Measurements from ENCODE around the gene ELAC1.
"Not testable (repeated sequence)": the region's sequence is repeated elsewhere in the genome, so short reads cannot be mapped to it uniquely, and the experiment has no call there.

The ELAC1 gene

DNA sequence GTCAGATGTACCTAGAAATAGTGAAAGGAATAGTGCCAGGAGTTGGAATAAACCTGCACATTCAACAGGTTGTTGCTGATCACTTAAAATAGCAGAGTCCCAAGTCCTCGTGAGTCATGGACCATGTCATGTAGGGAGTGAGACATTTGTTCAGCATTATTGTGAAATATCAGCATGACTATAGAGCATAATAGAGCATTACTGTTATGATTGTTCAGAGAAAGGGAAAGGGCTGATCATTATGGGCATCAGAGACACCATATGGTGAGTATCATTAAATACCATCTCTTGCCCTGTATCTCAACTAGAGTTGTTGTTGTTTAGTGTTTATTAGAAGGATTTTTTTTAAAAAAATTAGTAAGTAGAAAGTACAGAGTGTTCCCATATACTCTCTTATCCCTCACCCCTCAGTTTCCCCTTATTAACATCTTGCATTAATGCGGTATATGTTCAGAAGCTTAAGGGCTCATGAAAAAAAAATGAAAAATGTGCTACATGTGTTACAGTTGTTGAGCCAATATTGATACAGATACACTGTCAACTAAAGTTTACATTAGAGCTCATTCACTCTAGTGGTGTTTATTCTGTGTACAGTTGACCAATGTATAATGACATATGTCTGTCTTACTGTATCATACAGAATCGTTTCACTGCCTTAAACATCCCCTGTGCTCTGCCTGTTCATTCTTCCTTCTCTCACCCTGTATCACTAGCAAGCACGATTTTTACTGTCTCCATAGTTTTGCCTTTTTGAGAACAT is 5.7 kb downstream of the ELAC1 start:
- no peak for DNase-seq

DNA sequence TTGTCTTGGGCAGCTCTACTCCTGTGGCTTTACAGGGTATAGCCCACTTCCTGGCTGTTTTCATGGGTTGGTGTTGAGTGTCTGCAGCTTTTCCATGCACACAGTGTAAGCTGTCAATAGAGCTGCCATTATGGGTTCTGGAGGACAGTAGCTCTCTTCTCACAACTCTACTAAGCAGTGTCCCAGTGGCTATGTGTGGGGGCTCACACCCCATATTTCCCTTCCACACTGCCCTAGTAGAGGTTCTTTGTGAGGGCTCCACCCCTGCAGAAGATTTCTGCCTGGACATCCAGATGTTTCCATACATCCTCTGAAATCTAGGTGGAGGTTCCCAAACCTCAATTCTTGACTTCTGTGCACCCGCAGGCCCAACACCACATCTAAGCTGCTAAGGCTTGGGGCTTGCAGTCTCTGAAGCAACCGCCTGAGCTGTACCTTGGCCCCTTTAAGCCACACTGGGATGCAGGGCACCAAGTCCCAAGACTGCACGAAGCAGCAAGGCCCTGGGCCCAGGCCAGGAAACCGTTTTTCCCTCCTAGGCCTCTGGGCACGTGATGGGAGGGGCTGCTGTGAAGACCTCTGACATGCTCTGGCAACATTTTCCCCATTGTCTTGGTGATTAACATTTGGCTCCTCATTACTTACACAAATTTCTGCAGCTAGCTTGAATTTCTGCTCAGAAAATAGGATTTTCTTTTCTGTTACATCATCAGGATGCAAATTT is 9.4 kb downstream of the ELAC1 start:
- DNase-seq: no peak

DNA sequence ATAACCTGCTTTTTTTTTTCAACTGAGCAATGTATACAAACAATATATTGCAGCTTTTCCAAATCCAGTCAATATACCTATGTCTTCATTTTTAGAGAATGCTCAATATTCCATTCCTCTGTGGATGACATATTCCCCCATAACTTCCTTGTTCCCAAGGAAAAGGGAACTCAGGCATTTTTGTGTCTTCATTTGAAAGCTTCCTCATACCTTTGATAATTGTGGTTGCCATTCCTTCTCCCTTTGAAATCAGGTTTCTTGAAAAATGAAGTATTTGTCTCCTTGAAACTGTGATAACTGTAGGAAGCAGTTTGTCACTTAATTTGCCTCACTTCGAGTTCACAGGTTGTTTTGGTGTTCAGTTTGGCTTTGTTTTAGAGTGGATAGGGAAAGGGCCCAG is 13.5 kb downstream of the ELAC1 start:
- DNase-seq: no peak

DNA sequence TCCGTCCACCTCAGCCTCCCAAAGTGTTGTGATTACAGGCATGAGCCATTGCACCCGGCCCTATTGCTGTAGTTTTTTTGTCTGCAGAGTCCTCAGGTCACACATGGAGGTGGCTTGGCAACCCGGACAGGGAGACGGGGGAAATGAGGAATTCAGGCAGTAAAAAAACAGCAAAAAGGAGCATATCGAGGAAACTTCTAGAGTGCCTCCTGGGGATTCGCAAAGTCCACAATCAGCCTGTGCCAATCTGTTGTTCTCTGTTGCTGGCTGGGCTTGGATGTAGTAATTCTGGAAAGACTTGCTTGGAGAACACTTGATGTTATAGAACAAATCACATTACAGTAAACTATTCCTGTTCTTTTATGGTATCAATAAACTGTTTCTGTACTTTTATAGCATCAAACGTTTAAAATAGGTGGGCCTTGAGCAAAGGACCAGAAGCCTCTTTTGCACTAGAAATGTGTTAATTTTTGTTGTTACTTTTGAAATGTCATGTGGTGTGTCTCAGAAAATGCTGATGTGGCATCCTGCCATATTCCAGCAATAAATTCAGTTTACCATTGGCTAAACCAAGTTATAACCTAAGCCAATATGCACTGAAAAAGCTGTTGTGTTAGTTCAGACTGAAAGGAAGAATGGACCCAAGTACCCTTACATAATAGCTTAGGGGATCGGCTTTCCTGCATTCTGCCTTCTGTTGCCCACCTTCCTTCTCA is 14.4 kb downstream of the ELAC1 start:
- DNase-seq: no peak

DNA sequence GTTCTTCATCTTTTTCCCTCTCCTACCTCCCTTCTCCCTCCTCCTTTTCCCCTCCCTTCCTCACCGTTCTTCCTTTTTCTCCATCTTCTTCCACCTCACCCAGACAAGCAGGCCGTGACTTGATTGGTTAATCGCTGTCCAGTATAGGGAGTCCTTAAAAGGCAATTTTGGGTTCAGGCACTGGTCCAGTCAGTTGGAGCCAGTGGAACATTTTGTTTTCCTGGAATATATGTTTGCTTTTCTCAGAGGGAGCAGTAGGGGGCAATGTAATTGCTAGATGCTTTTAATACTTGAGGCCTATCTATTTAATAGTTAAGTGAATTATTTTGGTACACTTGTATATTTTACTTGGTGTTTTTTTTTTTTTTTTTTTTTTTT is 15.0 kb downstream of the ELAC1 start:
- DNase-seq: no peak

DNA sequence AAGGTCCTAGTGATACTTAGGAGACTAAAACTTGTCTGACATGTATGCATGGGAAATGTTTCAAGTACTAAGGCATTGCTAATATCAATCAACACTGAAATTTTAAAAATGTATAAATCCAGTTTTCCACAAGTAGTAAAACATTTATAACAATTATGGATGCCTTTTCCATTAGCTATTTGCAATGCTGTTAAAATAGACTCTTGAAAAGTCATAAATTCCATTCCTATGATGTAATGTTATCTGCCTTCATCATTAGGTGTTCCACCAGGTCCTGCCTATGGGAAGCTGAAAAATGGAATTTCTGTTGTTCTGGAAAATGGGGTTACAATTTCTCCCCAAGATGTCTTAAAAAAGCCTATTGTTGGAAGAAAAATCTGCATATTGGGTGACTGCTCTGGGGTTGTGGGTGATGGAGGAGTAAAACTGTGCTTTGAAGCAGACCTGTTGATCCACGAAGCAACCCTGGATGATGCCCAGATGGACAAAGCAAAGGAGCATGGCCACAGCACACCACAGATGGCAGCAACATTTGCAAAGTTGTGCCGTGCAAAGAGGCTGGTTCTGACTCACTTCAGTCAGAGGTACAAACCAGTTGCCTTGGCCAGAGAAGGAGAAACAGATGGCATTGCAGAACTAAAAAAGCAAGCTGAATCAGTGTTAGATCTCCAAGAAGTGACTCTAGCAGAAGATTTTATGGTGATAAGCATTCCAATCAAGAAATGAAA is 18.7 kb downstream of the ELAC1 start:
- DNase-seq: no peak

DNA sequence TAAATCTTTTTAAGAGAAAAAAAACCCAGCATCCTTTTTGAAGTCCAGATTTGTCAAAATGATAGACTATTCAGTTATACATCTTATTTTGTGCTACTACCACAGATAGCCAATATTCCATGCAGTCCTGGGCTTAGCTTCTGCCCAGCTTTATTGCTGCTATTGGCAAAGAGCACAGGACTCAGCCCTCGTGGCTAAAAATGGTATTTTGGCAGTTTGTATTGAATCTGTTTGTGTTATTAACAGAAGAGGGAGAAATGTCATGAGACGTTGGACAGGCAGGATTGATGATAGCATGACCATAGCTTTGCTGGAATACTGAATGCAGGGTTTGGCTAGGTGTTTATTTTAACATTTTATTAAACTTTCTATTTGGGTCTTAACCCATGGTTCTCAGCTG is 19.4 kb downstream of the ELAC1 start:
- DNase-seq: no peak

DNA sequence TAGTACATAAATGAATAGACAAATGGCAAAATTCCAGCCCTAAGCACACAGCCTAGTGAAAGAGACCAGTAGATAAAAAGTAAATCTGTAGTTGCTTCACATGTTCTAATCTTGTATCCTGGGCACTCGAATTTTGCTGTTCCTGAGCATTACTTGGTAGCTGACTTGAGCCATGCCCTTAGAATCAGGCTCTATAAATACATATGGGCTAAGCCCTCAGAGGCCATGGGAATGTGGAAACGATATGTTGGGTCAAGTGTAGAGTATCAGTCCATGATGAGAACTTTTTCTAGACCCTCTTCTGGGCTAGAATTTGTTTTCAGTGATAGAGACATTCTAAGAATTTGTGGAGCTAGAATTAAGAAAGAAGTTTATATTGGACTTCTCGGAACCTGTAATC is 21.9 kb downstream of the ELAC1 start:
- DNase-seq: no peak

DNA sequence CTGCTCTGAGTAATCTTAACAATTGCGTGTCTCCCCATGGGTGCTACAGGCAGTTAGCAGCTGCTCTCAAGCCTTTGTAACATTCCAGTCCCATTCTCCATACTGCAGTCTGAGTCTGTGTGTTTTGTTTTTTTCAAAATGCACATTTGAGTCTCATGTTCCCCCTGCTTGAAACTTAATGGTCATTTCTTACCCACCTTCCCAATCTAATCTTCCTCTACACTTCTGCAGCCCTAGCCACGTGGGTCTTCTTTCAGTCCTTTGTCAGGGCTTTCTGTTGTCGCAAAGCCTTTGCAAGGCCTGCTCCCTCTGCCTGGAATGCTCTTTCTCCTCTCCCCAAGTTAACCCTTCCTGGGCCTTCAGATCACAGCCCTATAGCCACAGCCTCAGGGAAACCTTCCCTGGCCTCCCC is 24.5 kb downstream of the ELAC1 start:
- no peak for DNase-seq

DNA sequence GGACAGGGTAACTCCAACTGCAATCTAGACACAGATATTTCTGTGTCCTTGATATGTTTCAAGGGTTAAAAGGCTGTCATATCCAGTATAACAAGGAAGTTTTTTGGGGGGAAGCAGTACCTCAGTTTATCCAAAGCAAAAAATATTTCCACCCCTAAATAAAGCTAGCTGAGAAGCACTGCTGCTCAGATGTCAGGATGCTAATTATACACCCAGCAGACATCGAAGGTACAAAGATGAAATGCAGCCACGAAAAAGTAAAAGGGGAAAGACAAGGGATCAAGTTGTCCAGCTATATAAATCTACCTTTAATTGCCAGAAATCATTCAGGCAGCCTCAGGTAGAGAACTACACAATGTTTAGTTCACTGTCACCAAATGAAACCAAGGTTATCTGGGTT is 26.2 kb downstream of the ELAC1 start:
- no peak for DNase-seq

DNA sequence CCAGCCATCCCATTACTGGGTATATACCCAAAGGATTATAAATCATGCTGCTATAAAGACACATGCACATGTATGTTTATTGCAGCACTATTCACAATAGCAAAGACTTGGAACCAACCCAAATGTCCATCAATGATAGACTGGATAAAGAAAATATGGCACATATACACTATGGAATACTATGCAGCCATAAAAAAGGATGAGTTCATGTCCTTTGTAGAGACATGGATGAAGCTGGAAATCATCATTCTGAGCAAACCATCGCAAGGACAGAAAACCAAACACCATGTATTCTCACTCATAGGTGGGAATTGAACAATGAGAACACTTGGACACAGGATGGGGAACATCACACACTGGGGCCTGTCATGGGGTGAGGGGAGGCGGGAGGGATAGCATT is 35.3 kb downstream of the ELAC1 start:
- DNase-seq: not testable (repeated sequence)

DNA sequence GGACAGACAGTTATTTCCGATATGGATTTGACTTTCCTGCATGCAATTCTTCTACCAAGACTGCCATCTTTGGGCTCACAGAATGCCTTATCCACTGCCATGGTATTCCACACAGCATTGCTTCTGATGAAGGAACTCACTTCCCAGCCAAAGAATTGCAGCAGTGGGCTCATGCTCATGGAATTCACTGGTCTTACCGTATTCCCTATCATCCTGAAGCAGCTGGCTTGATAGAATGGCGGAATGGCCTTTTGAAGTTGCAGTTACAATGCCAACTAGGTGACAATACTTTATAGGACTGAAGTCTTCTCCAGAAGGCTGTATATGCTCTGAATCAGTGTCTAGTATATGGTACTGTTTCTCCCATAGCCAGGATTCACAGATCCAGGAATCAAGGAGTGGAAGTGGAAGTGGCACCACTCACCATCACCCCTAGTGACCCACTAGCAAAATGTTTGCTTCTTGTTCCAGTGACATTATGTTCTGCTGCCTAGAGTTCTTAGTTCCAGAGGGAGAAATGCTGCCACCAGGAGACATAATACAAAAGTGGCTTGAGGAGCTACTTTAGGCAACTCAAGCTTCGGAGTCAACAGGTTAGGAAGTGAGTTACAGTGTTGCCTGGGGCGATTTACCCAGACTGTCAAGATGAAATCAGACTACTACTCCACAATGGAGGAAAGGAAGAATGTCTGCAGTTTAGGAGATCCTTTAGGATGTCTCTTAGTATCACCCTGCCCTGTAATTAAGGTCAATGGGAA is 38.4 kb downstream of the ELAC1 start:
- DNase-seq: no peak

DNA sequence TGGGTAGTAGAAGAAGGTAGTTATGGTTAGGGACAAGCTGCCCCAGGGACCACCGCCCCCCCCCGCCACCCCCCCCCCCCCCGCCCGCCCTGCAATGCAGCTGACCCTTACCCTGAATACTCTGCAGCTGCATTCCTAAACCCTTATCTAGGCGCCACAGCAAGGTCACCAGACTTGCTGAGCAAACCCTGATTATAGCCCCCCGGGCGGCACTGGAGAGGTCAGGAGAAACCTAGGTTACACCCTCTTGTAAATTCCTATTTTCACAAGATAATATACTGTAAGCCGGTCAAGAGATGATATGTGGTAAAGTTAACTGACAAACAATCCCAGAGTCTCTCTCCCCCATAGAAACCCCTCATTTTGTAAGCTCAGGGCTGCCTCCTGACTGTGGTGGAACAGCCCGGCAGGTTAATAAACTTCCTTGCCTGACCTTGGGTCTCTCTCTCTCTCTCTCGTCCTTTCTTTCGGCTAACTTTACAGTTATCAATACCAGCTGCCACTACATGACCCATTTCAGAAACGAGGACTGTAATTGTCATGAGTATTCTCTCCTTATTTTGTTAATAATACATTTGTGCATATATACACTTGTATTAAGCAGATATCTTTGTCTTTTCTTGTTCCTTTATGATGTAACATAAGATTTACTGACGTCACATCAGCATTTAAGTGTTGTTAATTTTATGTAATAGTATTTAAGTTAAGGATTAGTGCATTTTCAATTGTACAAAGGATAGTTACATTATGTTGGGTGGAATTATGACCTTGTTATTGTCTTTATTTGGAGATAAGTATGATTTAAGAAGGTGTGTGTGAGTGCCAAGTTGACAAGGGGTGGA is 39.3 kb downstream of the ELAC1 start:
- no peak for DNase-seq

DNA sequence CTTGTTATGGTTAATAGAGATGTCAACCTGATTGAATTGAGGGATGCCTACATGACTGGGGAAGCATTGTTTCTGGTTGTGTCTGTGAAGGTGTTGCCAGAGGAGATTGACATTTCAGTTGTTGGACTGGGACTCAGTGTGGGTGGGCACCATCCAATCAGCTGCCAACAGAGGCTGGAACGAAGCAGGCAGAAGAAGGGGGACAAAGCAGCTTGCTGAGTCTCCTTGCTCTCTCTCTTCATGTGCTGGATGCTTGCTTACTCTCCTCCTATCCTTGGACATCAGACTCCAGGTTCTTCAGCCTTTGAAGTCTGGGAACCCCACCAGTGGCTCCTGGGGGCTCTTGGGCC is 39.9 kb downstream of the ELAC1 start:
- no peak for DNase-seq

DNA sequence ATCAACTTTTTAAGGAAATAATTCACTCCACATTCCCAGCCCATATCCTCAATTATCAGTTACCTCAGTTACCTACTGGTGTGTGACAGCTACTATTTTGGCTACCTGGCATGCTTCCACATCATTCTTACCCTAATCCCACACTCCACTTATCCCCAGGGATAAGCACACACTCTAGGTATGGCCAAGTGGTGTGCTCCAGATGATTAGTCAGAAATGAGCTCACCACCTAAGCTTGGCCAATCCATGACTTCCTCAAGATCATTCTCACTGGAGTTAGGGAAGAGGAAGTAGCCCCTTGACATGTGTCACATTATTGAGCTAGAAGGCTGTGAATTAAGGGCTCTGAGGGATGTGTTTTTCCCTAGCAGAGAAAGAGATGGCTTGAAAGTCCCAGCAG is 41.2 kb downstream of the ELAC1 start:
- no peak for DNase-seq

DNA sequence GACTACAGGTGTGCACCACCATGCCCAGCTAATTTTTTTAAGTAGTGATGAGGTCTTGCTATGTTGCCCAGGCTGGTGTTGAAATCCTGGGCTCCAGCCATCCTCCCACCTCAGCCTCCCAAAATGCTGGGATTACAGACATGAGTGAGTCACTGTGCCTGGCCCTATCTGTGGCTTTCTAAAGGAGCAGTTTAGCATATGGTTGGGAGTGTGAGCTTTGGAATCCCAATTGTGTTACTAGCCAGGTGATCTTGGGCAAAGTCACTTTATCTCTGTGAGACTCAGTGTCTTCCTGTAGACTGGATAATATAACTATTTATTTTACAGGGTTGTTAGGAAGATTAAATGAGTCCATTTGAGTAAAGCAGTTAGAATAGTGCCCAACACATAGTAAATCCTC is 42.4 kb downstream of the ELAC1 start:
- no peak for DNase-seq

DNA sequence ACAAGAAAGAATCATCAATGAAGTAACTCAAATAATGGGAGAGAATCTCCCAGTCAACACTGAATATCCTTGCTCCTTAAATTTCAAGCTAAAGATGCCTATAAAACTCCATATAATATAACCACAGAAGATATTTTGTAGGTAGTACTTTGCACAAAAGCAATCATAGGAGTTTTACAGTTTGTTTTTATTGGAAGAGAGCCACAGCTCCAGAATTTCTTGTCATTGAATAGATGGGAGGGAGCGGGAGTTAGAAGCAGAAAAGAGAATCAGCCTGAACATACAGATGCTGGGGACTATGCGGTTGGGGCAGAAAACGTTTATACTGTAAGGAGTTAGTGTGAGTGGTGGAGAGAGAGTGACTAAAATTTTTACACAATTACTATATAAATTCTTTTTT is 43.9 kb downstream of the ELAC1 start:
- DNase-seq: no peak

DNA sequence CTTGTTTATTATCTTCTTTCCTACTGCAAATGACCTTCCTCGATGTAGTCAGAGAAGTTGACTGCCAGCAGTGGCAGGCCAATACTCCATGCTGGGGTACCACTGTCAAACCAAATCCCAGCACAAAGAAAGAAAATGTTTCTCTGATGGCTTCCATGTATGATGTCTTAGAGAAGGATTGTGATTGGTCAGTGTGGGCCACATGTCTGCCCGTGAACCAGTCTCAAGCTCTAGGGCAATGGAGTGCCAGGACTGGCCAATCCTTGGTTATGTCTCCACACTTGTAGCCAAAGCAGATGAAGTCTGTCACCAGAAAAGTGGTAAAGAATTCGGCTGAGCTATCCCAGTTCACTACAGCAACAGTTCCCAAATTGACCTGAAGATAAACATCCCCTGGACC is 44.6 kb downstream of the ELAC1 start:
- DNase-seq: no peak

DNA sequence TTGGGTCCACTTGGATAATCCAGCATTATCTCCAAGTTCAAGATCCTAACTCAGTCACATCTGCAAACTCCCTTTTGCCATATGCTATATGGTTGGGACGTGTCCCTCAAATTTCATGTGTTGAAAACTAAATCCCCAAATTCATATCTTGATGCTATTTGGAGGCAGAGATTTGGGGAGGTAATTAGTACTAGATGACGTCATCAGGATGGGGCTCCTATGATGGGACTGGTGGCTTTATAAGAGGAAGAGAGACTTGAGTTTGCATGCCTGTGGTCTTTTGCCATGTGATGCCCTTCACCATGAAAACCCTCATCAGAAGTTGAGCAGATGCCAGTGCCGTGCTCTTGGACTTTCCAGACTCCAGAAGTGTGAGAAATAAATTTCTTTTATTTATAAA is 45.4 kb downstream of the ELAC1 start:
- no peak for DNase-seq

DNA sequence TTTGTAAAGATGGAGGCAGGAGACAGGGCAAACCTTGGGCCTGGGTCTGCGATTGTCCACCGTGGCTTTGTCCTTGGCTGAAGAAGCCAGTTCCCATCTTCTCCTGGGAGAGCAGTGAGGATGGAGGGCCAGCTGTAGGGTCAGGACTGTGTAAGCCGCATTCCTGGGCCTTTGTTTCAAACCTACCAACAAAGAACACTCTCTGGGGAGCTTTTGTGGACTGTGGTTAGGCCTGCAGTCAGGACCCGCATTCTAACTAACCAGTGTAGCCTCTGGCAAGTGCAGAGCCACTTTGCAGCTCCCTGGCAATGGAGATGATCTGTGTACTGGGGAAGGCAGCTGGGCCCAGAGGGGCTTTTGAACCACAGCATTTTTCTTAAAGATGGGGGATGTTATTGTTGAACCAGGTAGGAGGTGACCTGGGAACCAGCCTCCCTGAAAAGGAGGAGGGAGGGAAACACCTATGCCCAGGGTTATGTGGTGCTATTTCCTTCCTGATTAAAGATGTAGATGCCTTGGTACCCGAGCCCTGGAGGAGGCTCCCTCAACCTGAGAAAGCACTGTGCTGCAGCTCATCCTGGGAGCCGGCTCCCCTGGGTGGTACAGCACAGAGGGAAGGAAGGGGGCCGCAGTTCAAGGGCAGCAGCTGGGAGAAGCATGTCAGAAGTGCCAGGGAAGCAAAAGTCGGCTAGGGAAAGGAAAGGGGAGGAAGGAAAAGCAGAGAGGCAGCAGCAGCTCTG is 49.5 kb downstream of the ELAC1 start:
- no peak for DNase-seq

DNA sequence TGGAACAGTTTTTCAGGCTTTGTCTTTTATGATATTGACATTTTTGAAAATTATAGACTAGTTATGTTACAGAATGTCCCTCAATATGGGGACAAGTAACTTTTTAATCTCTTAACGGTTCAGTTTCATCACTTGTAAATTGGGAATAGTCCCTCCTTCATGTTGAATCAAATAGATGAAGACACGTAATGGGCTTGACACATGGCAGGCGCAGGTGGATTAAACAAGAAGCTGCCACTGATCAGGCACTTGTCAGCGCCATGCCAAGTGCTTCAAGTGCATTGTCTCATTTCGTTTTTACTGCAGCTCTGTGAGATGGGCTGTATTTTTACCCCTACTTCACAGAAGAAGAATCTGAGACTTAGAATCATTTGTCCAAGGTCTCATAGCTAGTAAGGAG is 52.7 kb downstream of the ELAC1 start:
- DNase-seq: no peak
